Middle frontal gyrus (tissue), 1 donor: Measurements from ENCODE around the gene GRIPAP1.

ENCODE experiments used
- DNase-seq: peaks from one replicate; pipeline ENCODE4 v3.0.0-alpha.2; 2015; ENCODE audit warnings: low spot score; ENCODE audit errors: extremely low spot score

Gene GRIPAP1

GRCh38 chrX:49002091-49002935, at the start of gene GRIPAP1:
TSS of gene GRIPAP1 (minus strand) at chrX:49002264. CDS start at chrX:49002229, 35 bp downstream.
- DNase-seq = peak; percentile 41

GRCh38 chrX:49043987-49044281, 41.9 kb upstream of the GRIPAP1 start:
- no peak for DNase-seq

- DNase-seq = peak; percentile 92
Observed at GRCh38 chrX:49043220-49043986, 41.3 kb upstream of the GRIPAP1 start, which contains the start of gene TFE3. TSS of gene TFE3 (minus strand) at chrX:49043357. CDS start at chrX:49043226, 131 bp downstream.

- DNase-seq = no peak
Observed at GRCh38 chrX:49042581-49043219, 40.6 kb upstream of the GRIPAP1 start.

GRCh38 chrX:49041744-49042580, 39.9 kb upstream of the GRIPAP1 start:
- no peak for DNase-seq

GRCh38 chrX:49040376-49040955, 38.4 kb upstream of the GRIPAP1 start:
- DNase-seq = no peak

- no peak for DNase-seq
Observed at GRCh38 chrX:49039598-49040375, 37.7 kb upstream of the GRIPAP1 start.

- no peak for DNase-seq
Observed at GRCh38 chrX:49037883-49038475, 35.9 kb upstream of the GRIPAP1 start.

GRCh38 chrX:49030283-49030682, 28.2 kb upstream of the GRIPAP1 start:
- no peak for DNase-seq

GRCh38 chrX:49029876-49030275, 27.8 kb upstream of the GRIPAP1 start:
- no peak for DNase-seq

GRCh38 chrX:49019599-49020249, 17.7 kb upstream of the GRIPAP1 start:
- no peak for DNase-seq

- DNase-seq = no peak
Observed at GRCh38 chrX:49019050-49019449, 17.0 kb upstream of the GRIPAP1 start.

- DNase-seq = no peak
Observed at GRCh38 chrX:49003696-49004095, 1.6 kb upstream of the GRIPAP1 start.

GRCh38 chrX:49001521-49002090, 458 bp downstream of the GRIPAP1 start:
- no peak for DNase-seq

- DNase-seq = no peak
Observed at GRCh38 chrX:49000636-49001035, 1.4 kb downstream of the GRIPAP1 start.

GRCh38 chrX:48999030-48999429, 3.0 kb downstream of the GRIPAP1 start:
- no peak for DNase-seq

- no peak for DNase-seq
Observed at GRCh38 chrX:48998391-48998790, 3.7 kb downstream of the GRIPAP1 start.

GRCh38 chrX:48997865-48998264, 4.2 kb downstream of the GRIPAP1 start:
- no peak for DNase-seq

- DNase-seq = no peak
Observed at GRCh38 chrX:48997455-48997854, 4.6 kb downstream of the GRIPAP1 start.
